NCI-H1092 (cell line): ENCODE measurements around the gene NTNG2.

Source experiments
- DNase-seq: peaks from one replicate; lab custom pipeline; 2025; lab: John Stamatoyannopoulos, UW

The NTNG2 gene

GRCh38 chr9:132147331-132147730 is 14.5 kb upstream of the NTNG2 start:
- DNase-seq: no peak

DNA sequence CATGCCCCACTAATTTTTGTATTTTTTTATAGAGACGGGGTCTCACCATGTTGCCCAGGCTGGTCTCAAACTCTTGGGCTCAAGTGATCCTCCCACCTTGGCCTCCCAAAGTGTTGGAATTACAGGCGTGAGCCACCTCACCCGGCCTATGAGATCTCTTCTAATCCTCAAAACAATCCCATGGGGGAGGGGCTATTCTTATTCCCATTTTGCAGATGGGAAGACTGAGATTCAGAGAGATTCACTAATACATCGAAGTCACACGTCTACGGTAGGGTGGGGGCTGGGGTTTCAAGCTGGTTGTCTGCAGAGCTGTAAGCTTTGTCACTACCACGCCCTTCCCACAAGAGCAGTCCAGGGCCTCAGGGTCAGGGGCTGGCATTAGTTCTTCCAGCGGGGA is 14.0 kb upstream of the NTNG2 start:
- no peak for DNase-seq

DNA sequence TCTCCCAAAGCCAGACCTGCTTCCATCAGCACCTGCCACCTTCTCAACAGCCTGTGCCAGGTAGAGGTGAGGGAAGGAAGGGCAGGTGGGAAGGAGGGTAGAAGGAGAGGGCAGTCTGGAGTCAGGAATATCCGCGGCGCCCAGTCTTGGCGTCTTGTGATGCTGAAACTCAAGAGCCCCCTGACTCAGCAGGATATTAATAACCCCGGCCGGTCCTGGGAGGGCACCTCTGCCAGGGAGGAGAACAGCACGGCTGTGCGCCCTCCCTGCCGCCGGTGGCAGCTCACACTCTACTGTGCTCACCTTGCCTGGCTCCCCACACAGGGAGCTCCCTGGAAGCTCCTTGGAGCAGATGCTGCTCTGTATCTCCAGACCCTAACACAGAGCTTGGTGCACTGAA is 11.6 kb upstream of the NTNG2 start:
- no peak for DNase-seq

DNA sequence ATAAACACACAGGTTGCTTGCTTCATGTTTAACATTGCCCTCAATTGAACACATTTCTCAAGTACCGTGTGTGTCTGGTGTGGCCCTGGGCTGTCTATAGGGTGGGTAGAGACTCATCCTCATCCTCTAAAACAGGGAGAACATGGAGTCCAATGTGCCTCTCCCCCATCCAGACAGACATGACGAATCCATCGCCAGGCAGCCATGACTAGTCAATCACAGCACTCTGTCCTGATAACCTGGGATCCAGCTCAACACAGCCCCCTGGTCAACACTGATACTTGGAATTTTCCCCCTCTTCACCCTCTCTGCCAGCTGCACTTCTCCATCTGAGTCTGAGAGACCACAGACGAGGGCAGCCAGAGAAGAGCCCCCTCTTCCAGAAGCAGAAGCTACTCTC is 10.7 kb upstream of the NTNG2 start:
- DNase-seq: no peak

GRCh38 chr9:132152231-132152630 is 9.6 kb upstream of the NTNG2 start:
- no peak for DNase-seq

DNA sequence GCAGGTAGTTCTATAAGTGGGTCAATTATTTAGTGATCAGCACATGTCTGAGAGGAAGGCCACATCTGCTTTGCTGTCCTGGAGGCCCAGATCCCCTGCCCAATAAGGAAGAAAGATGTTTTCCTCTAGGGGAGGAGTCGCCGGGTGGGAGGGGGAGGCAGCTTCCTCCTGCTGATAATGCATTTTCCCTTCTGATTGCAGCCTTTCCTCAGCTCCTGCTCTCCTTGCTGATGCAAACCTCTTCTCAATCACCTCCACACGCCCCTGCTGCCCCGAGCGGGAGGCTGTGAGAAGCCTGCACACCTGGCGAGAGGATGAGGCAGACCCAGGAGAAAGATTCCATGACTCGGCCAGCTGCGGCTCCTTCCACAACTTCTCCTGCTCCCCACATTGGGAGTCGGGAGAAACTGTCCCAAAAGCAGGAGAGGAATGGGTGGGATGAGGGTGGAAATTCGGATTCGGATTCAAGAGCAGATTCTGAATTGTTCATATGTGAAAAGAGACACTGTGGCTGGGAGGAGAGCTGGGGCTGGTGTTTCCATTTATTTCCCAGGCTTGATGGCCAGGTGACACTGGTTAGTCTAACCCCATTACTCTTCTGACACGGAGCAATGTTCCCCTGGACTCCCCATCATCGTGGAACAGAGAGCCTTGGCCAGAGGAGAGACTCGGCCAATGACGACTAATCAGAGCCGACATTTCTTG is 6.8 kb upstream of the NTNG2 start:
- DNase-seq: no peak

GRCh38 chr9:132155568-132155895 is 6.3 kb upstream of the NTNG2 start:
- no peak for DNase-seq

DNA sequence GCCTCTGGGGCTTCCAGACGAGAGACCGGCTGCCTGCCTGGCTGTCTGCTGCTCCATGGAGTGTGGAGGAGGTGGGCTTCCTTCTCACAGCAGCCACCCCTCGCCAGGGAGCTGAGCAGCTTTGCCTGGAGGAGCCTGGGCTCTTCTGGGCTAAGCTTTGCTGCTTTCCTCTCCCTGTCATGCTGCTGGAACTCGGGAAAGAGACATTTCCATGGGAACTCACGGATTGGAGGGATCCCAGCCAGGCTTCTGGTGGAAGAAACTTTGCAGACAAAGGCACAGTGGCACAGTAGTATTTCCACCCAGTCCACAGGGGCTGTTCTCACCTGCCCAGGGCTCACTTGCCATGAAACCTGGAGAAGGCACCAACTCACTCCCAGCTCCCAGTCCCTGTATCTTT is 5.6 kb upstream of the NTNG2 start:
- no peak for DNase-seq

DNA sequence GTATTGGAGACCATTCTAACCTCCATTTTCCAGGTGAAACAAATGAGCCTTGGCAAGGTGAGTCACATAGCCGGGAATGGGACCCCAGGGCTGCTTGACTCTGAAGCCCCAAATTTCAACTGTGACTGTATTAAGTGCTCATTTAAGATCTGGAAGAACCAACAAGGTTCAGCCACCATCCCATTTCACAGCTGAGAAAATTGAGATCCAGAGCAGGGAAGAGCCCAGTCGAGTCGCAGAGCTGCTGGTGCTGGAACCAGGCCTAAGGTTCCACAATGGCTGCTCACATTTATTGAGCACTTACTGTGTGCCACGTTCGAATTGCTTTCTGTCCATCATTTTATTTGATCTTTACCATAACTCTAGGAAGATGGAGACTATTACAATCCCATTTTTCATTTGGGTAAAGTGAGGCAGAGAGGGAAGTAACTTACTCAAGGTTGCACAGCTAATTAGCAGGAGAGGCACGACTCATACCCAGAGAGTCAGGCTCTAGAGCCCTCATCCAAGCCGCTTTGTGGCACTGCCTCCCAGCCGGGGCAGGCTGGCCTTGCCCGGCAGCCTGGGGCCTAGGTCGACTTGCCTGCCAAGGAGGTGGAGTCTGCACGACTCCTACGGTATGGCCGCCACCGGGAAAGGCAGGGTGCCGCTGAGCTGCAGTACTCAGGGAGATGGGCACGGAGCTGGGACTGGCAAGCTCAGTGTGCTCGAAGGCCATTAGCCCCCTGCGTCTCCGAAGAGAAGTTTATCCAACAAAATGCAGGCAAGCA is 4.3 kb upstream of the NTNG2 start:
- no peak for DNase-seq

DNA sequence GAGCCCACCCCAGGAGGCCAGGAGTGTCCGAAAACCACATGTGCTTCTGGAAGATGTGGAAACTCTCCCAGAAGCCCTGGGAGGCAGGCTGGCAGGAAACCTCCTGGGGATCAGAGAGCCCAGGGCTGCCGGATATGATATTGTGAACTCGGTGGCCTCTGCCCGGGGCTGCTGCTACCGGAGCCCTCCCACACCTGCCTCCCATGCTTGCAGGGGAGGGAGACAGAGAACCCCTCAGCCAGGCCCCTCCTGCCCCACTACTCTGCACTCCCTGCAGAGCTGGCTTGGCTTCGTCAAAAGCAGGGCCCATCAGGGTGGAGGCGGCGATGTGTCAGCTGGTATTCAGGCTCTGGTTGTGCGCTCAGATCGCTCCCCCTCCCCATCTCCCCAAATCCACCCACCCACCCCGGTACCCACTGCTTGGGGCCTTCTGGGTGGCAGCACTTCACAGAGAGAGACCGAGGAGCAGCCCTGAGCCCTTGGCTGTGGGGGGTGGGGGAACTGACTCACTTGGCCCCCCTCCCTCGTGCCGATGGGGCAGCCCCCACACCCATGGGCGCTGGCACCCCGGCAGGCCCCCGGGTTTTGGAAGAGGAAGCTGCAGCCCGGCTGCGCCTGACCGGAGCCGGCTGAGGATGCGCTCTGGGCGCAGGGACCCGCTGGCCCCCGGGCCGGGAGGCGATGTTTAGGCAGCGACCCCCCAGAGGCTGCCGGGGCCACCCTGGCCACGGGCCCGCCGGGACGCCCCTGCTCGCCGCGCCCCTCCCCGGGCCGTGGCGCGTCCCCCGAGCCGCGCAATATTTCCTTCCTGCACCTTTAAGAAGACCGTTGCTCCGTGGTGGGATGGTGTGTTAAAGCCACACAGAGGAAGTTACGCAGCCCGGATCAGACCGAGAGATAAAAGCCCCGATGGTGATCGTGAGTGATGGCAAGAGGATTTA is 786 bp upstream of the NTNG2 start:
- no peak for DNase-seq

GRCh38 chr9:132162764-132163456 is 1.1 kb downstream of the NTNG2 start:
- DNase-seq: no peak

DNA sequence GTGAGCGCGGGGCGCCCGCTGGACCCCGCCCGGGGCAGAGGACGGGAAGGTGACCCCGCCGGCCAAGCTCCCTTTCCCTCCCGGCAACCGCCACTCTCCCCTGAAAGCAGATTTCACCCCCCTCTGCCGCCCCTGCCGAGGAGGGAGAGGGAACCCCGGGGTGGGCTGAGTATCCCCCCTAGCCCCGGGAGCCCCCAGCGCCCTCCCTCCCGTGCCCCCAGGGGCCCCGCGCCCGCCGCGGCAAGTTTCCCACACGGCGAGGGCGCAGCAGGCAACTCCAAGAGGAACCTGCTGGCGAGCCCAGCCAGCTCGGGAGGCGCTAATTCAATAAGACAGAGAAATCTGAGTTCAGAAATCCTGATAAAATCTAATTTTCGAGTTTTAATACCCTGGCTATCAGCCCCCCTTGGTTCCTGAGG is 1.6 kb downstream of the NTNG2 start:
- DNase-seq: no peak

DNA sequence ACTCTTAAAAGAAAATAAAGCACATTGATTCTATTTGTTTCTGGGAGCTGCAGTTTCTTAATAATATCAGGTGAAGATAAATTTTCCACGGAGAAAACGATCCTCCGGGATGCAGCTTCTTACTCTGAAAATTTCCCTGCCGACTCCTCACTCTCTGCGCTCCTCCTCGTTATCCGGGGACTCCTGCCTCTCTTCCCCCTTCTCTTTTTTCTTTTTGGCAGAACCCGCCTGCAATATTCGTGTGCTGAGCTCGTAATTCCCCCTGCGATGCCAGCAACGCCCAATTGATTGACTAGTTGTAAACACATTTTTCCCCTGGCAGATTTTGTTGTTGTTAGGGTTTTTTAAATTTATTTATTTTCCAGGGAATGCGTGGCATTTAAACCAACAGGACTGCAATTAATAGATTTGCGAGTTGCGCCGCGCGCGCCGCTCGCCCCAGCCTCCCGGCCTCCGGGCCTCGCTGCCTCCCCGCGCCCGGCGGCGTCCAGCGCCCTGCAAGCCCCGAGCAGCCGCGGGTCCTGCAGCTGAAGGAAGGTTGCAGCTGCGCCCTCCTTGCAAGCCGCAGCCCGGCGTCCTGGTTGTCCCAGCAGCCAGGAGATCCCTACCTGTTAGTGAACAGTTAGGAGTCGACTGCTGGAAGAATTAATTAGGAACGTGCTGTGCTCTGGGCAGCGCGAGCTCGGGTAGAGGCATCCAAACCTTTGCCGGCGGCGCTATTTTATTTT is 2.2 kb downstream of the NTNG2 start:
- no peak for DNase-seq

DNA sequence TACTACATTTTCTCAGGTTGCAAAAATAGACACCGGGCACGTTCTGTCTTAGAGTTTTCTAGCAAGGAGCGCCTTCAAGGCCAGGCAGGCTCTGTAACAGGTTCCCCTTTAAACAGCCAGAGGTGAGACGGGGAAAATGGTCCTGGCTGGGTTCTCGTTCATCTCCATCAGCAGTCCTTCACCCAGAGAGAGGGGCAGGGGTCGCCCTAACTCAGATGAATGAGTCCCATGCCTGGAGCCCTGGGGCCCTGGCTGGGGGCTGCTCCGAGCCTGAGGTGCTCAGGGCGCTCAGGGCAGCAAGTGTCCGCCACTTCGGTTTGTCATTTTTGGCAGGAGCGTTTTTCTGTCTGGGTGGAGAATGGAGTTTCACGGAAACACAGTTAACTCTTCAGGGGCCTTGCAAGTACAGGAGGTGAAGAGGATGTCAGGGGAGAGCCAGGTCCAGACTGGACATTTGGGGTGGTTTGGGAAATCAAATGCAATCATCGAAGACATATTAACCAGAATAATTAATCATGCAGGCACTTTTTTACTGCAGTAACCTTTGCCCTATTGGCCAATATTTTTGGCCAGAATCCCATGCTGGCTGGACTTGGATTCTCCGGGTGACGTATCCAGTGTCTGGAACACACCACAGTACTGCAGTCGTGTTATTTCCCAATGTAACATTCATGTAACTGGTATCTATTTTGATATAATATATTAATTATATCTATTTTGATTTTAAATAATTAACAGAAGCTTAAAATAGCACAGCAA is 2.9 kb downstream of the NTNG2 start:
- DNase-seq: no peak

- no peak for DNase-seq
Observed at GRCh38 chr9:132166599-132166998, 4.7 kb downstream of the NTNG2 start.

- DNase-seq: no peak
Observed at GRCh38 chr9:132167192-132167591, 5.3 kb downstream of the NTNG2 start.

DNA sequence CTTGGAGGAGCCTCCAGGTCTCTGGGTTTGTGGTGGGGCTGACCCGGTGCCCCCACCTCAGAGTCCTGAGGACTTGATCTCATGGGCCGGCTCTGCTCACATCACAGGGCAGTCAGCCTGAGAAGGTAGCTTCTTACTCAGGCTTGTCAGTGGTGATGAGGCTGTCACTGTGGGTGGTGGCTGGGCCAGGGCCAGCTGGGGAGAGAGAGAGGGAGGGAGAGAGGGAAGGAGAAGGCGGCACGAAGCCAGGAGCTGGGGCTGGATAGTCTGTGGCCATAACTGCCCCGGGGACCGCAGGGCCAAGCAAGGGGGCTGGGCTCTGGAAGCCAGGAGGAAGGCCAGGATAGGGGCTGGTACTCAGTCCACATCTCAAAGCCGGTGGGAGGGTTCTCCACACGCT is 6.5 kb downstream of the NTNG2 start:
- peak; percentile 25 for DNase-seq

DNA sequence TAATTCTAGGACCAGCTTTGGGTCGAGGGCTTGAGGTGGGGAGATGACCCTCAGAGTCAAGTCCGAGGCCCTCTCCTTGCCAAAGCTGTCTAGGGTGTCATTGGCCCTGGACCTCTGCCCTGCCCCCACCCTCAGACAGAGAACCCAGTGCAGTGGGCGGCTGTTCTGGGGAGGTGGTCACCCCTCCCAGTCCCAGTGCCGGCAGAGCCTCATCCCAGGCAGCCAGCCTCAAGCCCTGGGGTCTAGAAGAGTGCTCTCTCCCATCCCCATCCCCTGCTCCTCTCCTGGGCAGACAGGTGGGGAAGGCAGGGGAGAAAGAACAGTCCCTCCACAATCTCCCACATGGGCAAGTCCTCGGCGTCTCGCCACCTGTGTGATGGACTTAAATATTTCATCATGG is 7.0 kb downstream of the NTNG2 start:
- no peak for DNase-seq

- peak; percentile 40 for DNase-seq
Observed at GRCh38 chr9:132169672-132170392, 8.0 kb downstream of the NTNG2 start.

DNA sequence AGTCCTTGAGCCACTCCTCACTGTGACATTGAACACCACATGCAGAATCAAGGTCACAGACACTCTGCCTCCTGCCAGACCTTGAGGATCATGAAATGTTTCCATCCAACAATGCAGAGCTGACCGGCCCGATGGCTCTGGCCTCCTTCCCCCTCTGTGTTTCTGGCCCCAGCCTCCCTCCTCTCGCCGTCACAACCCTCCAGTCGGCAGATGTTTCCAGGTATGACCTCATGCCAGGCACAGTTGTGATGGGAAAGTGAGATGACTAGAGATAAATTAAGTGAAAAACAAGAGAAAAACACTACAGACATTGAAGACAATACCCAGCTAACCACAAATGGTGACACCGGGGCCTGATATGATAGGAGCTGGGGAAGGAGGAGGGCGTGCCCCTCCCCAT is 9.8 kb downstream of the NTNG2 start:
- no peak for DNase-seq
